Hematopoietic multipotent progenitor cell (in vitro differentiated cells): ENCODE measurements around the gene PCNT. TPM values are rescaled to one million over a fixed set of nuclear protein-coding genes. Genes with fewer than 3 reads are reported as not detected.
A peak's percentile ranks its signal among the peaks of the same experiment; 100 is the strongest.

ENCODE experiments used
- DNase-seq, 3 donors: peaks; one replicate each; pipeline ENCODE4 v3.0.0-alpha.2; 2011 to 2015; ENCODE audit warnings: low read depth in 2 of 3, low spot score in 2 of 3
- total RNA-seq: library from RNA; depleted of rRNA; stranded (reverse); fragments of >200 nt; gene quantifications from one replicate; pipeline ENCODE4 v1.2.3, GENCODE V29; 2012

The PCNT gene, protein sequence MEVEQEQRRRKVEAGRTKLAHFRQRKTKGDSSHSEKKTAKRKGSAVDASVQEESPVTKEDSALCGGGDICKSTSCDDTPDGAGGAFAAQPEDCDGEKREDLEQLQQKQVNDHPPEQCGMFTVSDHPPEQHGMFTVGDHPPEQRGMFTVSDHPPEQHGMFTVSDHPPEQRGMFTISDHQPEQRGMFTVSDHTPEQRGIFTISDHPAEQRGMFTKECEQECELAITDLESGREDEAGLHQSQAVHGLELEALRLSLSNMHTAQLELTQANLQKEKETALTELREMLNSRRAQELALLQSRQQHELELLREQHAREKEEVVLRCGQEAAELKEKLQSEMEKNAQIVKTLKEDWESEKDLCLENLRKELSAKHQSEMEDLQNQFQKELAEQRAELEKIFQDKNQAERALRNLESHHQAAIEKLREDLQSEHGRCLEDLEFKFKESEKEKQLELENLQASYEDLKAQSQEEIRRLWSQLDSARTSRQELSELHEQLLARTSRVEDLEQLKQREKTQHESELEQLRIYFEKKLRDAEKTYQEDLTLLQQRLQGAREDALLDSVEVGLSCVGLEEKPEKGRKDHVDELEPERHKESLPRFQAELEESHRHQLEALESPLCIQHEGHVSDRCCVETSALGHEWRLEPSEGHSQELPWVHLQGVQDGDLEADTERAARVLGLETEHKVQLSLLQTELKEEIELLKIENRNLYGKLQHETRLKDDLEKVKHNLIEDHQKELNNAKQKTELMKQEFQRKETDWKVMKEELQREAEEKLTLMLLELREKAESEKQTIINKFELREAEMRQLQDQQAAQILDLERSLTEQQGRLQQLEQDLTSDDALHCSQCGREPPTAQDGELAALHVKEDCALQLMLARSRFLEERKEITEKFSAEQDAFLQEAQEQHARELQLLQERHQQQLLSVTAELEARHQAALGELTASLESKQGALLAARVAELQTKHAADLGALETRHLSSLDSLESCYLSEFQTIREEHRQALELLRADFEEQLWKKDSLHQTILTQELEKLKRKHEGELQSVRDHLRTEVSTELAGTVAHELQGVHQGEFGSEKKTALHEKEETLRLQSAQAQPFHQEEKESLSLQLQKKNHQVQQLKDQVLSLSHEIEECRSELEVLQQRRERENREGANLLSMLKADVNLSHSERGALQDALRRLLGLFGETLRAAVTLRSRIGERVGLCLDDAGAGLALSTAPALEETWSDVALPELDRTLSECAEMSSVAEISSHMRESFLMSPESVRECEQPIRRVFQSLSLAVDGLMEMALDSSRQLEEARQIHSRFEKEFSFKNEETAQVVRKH (N-terminal part only)
- total RNA-seq: 36.9 TPM

DNA sequence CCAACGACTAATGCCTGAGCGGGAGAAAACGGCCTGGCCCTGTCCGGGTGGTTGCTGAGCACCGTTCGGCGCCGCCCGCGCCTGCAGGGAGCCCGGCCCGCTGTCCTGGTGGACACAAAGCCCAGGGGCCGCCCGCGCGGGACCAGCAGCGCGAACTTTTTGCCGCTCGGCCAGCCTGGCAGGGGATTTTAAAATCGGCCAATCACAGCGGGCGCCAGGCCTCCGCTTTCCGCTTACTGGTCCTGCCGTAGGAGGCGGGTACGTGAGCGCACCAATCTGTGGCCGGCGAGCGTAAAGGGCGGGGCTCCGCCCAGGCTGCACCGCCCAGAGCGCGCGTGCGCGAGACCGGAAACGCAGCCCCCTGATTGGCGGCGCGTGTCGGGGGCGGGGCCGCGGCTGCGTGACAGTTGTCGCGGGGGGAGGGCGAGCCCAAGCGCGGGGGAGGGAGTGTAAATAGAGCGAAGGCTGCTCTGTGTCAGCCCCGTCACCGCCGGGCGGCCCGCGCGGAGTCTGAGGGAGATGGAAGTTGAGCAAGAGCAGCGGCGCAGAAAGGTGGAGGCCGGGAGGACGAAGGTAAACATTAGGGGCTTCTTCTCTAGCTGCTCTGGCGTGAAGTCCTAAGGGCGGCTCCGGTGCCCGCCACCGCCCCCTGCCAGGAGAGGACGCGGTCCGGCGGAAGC lies at the start of gene PCNT, which contains the start of gene C21orf58:
TSS of gene PCNT (plus strand) at position 447 of the 680 bp plus-strand sequence. CDS start at position 520, 73 bp downstream.
TSS of gene C21orf58 (minus strand) at position 161 of the 680 bp plus-strand sequence. CDS start 1,132 bp downstream, outside the sequence.
- peak; percentile 95 to 97 (median 97) for DNase-seq

DNA sequence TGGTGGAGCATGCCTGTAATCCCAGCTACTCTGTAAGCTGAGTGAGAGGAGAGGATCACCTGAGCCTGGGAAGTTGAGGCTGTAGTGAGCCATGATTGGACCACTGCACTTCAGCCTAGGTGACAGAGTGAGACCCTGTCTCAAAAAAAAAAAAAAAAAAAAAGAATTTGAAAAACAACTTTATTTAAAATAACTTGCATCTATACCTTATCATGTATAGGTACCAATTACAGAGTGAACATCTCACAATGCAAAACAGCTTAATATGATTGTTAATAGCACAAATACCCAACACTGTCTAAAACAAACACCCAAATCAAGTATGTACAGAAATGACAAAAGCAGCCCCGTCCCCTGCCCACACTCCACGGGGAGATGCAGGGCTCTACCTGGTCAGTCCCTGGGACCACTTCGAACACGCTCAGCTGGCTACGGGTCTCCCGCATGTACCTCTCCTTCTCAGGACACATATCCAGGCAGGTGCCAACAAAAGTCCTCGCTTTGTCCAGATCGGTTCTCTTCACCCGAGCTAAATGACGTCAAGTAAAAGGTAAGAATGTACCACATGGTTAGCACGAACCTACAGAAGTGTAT lies 49.1 kb upstream of the PCNT start:
- no peak for DNase-seq

DNA sequence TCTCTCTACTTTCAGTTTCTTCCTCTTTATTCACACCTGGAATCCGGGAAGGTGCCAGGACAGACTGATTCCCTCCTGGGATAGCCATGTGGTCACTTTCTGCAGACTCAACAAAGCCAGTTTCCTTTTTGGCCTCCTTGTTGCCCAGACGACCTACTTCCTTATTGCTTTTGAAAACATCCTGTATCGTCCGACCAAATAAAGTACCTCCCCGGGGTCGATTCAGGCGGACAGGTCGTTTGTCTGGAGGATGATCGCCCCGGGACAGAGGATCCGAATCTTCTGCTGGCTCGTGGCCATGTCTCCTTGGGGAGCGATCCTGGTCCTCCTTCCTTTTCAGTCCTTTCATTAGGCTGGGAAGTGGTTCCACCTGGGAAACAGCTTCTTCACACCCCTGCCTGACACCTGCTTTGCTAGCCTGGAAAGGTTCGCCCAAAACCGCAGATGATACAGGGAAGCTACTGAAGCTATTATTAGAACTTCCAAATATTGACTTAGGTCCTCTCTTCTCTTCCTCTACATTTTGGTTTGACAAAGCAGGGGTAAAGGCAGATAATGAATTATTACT lies 39.8 kb upstream of the PCNT start:
- DNase-seq: no peak

DNA sequence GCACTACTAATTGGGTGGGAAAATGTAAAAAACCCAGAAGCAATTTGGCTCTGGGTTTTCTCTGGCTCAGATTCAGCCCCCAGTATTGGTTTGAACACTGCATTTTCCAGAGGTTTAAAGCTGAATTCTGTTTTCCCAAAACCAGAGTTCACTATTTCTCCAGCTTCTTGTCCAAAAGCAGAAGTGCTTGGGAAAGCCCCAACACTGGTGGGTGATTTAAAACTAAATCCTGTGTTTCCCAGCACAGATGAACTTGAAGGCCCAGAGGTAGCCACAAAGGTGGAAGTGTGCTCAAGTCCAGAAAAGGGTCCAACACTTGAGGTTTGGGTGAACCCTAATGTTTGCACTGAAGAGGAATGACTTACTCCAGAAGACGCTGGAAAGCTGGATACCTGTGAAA lies 39.2 kb upstream of the PCNT start:
- DNase-seq: no peak

DNA sequence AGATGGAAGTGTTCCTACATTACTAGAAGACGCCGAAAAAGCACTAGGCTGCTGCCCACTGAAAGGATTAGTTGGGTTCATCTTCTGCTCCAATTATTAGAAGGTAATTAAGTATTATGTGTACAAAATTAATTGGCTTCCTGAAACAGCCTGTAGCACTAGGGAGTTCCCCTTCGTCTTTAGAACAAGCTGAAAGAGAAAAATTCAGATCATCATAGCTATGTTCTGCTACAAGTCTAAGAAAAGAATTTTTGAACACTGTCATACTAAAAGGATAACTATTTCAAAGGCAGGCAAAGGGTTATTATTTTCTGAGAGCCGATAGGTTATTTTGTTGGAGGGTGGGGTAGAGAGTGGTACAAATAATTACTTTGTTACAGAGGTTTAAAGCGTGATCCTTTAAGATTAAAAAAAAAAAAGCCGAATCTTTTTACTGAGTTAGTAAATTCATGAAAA lies 38.7 kb upstream of the PCNT start, which contains the start of gene MCM3AP:
TSS of gene MCM3AP (minus strand) at position 406 of the 456 bp plus-strand sequence. CDS start at position 81, 325 bp downstream.
- DNase-seq: no peak

DNA sequence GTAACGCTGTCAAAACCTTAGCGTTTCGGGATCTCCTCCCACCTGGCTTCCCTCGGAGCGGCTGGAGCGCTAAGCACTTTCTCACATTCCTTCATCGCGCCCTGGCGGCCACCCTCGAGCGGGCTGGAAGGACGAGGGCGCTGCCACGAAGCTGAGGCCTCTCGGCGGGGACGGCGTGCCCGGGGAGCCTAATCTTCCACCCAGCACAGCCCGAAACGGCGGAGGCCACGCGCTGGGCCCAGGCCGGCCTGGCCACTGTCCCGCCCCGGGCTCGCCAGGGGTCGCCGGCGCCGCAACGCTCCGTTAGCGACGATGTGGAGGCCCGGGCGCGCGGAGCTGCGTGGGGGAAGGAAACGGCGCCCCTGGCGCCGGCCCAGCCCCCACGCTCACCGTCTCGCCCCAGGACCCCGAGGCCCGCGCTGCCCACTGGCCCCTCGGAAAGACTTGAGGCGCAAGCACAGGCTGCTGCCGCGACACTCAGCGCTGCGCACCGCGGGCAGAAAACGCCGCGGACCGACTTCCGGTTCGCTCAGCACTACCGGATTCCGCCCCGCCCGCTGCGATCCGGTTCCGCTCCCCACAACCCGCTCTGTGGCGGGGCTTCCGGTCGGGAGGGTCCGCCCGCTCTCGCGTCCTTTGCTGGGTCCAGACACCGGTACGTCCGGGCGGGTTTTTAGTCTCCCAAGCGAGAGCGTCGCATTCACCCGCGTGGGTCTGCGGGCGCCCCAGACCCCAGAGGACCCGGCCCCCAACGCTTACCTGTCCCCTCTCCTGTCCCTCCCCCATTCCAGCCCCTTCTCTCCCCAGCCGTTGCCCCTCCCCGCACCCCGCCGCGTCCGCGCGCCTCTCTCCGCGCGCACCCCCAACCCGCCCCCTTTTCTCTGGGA lies 38.0 kb upstream of the PCNT start, which contains the start of gene YBEY:
TSS of gene YBEY (plus strand) at position 582 of the 887 bp plus-strand sequence. CDS start 572 bp downstream, outside the sequence.
- DNase-seq: peak; percentile 74 to 85 (median 80)

DNA sequence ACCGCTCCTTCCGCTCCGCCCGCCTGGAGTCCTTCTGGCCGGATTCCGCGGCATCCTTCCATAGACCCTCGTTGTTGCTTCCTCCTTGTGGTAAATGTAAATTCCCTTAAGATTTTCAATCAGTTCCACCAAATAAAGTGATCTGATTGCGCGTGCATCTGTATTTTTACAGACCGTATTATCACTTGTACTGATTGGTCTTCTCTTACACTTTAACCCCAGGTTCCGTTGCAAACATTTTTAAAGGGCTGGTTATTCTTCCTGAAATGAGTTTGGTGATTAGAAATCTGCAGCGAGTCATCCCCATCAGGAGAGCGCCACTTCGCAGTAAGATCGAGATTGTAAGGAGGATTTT lies 37.3 kb upstream of the PCNT start:
- DNase-seq: no peak

DNA sequence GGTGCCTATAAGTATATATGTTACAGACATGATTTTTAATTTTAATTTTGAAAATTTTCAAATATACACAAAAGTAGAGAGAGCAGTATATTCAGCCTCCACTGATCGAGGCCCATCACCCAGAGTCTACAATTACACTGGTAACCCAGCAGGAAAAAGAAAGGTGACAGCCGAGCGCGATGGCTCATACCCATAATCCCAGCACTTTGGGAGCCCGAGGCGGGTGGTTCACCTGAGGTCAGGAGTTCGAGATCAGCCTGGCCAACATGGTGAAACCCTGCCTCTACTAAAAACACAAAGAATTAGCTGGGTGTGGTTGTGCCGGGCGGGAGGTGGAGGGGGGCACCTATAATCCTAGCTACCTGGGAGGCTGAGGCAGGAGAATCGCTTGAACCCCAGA lies 36.4 kb upstream of the PCNT start:
- no peak for DNase-seq

DNA sequence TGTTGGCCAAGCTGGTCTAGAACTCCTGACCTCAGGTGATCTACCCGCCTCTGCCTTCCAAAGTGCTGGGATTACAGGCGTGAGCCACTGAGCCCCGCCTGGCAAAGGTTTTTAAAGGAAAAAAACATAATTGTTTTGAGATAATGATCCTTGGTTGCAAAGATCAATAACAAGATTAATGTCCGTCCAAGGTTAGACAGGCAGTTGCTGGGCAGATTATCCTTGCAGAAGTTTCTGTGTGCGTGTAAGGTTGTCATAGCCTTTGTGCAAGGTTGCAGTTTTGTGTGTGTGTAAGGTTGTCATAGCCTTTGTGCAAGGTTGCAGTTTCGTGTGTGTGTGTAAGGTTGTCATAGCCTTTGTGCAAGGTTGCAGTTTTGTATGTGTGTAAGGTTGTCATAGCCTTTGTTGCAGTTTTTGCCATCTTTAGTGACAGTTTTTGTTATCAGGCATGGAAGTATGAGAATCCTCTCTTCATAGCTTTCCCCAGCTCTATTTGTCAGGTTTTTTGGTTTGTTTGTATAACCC lies 34.2 kb upstream of the PCNT start:
- DNase-seq: no peak

DNA sequence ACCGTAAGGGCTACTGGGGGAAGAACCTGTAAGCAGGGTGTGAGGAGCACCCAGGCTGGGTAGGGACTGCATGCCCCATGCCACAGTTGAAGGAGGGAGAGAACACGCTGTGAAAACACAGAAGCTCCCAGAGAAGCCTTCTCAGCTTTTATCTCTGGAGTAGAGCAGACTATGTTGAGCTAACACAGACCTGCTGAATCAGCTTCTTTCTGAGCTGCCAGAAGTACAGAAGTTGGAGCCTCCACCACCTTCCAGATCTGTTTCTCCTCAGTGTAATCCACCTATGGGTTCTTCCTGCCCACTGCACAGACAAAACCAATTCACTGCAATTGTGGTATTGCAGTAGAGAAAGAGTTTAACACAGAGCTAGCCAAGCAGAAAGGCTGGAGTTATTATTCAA lies 32.4 kb upstream of the PCNT start:
- DNase-seq: no peak

DNA sequence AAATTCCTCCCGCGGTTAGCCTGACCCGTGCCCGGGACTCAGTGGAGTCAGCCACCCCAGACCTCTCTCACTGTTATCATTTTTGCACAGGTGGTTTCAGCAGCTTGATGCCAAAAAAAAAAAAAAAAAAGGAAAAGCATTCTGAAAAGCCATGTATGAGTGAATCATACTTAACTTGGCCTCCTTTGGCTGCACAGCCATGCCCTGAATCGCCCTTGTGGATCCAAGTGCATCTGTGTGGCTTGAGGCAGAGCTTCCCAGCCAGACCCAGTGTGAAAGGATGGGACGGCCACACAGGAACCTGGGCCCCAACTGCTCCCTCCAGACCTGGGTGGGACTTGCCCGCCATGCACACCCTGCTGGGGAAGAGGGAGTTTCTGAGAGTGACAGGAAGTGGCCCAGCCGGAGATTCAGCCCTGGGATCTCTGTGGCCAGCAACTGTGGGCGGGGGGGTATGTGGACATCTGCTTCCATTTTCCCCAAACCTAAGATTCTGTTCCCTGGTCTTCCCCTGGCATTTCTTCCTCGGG lies 29.2 kb upstream of the PCNT start:
- DNase-seq: peak in 2 of 3 donors; percentile 34

DNA sequence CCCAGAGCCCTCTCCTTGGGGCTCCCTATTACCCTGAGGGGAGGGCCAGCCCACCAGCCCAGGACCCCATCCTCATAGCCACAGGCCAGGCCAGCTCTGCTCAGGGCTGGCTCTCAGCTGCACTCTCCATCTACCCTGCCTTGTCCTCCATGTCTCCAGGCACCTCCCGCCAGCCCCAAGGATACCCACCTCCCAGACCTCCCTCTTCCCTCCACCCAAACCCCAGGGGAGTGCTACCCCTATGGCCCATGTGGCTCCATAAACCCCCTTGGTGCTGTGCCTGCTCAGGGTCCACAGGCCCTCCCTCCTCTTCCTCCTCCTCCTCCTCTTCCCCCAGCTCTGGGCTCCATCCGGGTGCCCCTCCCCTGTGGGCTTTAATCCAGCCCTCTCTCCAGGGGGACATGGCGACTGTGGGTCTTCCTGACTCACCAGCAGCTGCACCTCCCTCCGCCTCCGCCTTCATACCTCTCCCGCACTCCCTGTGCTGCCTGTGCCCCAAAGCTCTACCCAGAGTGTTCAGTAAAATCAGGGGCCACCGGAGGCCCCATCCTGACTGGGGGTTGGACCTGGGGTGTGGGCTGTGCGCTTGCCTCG lies 28.7 kb upstream of the PCNT start:
- DNase-seq: peak in 1 of 3 donors; percentile 40

DNA sequence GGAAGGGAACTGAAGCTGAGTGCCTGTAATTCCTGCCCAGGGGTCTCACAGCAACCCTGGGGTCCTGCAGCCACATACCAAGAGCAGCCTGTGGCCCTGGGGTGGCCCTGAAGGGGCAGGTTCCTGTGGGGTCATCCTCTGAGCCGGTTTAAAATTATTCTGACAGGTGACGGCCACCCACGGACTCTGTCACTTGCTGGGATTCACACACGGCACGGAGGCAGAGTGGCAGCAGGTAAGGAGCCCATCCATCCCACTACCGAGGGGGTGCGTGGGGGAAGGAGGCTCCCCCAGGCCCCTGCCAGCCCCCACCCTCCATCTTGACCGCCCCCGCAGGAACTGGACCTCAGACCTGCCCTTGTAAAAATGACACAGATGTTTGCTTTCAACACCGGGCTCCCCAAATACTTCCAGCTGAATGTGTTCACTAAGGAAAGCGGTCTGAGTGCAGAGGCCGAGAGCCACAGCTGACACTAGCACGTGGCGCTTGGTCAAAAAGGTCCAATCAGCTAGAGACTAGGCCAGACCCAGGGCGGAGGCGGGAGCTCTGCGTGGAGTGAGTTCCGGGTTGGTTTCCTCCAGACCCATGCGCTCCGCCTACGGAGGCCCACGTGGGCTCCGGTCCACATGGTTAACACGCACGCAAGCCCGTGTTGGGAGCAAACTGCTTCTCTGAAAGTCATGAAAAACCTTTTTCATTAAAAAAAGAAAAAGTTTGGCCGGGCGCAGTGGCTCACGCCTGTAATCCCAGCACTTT lies 27.8 kb upstream of the PCNT start:
- peak in 2 of 3 donors; percentile 78 to 90 for DNase-seq

DNA sequence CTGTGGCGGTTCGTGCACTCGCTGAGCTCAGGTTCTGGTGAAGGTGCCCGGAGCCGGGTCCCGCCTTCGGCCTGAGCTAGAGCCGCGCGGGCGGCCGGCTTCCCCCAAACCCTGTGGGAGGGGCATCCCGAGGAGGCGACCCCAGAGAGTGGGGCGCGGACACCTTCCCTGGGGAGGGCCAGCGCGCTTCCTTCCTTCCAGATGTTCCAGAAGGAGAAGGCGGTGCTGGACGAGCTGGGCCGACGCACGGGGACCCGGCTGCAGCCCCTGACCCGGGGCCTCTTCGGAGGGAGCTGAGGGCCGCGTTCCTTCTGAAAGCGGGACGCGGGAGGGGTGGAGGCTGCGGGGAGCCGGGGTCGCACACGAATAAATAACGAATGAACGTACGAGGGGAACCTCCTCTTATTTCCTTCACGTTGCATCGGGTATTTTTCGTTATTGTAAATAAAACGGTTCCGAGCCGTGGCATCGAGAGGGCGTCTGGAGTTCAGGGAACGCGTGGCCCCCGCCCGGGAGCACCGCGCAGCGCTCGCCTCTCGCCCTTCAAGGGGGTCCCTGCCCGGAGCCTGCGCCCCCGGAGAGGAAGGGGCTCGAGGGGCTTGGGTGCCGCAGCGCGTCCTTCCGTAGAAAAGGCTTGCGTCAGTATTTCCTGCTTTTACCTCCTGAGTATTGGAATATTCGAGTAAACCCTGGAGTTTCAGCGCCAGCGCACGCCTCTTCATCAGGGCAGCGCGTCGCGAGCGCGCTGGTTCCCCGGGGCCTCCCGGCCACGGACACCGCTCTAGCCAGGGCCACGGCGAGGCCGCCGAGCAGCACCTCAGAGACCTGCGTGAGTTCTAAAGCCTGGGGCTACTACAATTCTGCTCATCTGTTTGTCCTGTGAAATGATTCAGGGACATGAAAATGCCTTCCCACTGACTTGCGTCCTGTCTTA lies 26.4 kb upstream of the PCNT start:
- DNase-seq: peak in 1 of 3 donors; percentile 27

DNA sequence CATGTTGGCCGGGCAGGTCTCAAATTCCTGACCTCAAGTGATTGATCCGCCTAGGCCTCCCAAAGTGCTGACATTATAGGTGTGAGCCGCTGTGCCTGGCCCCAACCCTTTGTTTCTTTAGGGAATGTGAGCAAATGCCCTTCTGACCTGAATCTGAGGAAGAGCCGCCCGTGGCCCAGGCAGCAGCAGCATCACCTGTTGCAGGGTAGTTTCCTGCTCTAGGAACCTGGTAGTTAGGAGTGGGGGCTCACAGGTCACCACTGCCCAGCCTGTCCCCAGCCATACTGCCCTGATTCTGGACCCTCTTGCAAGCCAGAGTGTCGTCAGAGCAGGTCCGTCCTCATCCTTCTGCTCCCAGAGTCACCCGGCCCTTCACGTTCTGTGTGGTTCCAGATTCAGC lies 24.8 kb upstream of the PCNT start:
- DNase-seq: no peak
